Measurements from ENCODE around the gene FCN1.

DNA sequence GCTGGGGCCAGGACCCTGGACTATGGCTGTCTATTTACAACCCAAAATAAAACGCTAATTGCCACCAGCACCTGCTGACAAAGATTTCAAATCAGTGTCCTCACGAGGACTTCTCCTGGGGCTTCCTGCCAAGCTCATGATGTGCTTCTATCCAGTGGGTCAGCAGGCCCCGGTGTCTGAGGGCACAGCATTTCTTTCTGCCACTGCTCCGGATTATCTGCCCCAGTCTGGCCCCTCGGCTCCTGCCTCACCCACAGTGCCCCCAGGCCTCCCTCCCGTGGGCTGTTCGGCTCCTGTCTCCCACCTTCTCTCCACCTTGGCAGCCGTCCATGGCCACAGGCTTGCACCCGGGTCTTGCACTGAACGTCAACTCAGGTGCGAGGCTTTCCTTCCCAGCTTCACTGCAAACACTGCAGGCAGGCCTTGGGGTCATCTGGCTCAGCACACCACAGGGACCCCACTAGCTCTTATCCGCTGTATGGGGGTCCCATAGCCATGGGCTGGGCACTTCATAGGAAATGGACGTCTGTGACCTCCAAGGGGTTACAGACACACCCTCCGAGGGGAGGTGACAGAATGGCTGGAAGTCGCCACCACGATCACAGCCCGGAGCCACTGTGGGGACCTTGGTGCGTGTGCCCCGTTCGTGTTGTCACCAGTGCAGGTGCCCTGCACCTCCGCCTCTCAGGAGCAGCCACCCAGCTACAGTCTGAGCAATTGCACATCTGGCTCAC, 43.8 kb upstream of the FCN1 start:
- no peak for TF ChIP-seq CTCF (IDR thresholded peaks at IDR 0.05; ENCODE audit: low read depth, low read length)
- no peak for TF ChIP-seq POLR2A (IDR thresholded peaks at IDR 0.05; ENCODE audit: extremely low read depth, insufficient read length)

Data from NB4 (cell line).